Right hindlimb (tissue), 1 donor: ENCODE measurements around the gene CLECL1.
A peak's percentile ranks its signal among the peaks of the same experiment; 100 is the strongest.
"Not testable (repeated sequence)": the region's sequence is repeated elsewhere in the genome, so short reads cannot be mapped to it uniquely, and the experiment has no call there.

Experiments
- DNase-seq: peaks from one replicate; pipeline ENCODE4 v3.0.0-alpha.2; 2018

The CLECL1 gene

DNA sequence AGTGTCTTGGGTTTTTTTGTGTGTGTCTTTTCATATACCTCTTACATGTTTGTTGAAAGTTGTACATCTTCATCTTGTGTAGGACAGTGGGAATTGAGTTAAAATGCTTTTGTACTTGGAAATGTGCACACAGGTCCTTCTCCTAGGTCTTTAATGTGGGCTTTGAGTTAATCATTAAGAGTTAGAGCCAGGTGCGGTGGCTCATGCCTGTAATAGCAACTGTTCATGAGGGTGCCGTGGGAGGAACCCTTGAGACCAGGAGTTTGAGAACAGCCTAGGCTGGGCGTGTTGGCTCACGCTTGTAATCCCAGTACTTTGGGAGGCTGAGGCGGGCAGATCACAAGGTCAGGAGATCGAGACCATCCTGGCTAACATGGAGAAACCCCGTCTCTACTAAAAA is 13.9 kb downstream of the CLECL1 start:
- no peak for DNase-seq

DNA sequence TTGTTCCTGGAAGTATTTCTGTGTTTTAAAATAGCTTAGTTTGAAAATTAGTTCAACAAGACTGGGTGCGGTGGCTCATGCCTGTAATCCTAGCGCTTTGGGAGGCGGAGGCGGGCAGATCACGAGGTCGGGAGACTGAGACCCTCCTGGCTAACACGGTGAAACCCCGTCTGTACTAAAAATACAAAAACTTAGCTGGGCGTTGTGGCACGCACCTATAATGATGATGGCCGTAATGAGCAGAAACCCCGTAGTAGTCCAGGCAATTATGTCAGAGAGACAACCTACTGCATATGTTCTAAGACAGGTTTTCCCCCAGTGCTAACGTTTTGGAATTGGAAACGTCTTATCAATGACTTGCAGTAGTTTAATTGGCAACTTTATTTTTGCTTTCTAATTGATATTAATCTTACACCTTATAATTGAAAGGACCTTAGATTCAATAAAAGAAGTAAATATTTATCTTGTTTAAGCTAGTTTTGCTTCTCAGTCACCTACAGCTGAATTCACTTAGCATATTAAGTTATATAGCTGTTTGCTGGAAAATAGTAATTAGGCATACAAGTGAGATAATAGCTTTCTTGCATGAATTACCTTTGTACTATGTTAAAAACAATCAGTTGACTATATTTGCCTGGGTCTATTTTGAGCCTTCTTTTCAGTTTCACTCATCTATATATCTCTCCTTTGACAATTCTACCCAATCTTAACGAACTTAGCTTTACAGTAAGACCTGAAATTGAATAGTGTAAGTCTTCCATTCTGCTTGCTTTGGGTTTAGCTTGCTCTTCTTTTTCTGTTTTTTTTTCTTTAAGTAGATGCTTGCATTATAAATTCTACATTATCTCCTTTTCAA is 15.6 kb downstream of the CLECL1 start:
- DNase-seq: no peak

DNA sequence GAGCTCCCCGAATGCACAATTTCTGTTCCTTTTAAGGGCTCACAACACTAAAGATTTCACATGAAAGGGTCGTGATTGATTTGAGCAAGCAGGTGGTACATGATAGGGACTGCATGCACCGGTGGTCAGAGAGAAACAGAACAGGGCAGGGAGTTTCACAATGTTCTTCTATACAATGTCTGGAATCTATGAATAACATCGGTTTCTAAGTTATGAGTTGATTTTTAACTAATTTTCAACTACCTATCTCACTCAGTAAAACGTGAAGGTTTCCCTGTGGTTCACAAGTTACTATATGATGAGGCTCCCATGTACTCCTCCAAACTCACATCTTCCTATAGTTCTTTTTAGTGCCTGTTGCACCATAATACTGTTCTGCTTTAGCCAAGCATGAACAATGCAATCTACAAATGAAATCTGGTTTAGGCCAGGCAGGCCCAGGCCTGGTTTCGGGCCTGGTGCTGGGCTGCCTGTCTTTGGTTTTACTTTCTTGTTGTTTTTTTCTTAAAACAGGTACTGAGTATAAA is 19.8 kb downstream of the CLECL1 start:
- not testable (repeated sequence) for DNase-seq

DNA sequence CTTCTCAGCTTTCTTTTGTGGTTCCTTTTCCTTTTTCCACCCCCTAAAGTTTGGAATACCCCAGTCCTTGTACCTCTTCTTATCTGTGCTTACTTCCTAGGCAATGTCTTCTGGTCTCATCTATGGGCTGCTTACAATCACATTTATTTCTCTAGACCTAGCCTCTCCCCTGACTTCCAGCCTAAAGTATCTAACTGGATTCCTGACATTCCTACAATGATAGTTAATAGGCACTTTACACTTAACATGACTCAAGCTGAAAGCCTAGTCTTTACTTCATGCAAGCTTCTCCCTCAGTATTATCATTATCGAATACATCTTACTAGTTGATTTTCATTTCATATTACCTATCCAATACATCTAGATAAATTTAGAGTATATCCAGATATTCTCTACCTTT is 21.2 kb downstream of the CLECL1 start:
- DNase-seq: no peak

DNA sequence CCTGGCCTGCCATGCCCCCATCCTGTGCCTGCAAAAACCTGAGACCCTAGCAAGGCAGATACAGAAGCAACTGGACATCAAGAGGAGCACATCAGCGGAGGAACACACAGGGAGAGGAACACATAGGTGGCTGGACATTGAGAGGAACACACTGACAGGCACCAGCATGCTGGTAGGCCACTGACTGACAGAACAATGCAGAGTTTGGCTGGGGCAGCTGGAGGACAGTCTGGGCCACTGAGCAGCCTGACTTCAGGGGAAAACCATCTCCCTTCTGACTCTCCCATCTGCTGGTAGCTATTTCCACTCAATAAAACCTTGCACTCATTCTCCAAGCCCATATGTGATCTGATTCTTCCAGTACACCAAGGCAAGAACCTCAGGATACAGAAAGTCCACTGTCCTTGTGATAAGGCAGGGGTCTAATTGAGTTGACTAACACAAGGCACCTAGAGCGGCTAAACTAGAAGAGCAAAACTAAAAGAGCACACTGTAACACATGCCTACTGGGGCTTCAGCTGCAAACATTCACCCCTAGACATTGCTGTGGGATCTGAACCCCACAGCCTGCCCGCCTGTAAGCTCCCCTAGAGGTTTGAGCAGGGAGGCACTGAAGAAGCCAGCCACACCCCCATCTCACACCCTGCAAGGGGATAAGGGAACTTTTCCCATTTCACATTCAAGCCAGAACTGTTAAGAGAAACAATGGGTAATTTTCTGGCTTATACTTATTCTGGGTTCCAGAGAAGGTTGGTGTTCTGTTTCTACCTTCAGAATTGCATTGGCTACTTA is 22.1 kb downstream of the CLECL1 start:
- no peak for DNase-seq

DNA sequence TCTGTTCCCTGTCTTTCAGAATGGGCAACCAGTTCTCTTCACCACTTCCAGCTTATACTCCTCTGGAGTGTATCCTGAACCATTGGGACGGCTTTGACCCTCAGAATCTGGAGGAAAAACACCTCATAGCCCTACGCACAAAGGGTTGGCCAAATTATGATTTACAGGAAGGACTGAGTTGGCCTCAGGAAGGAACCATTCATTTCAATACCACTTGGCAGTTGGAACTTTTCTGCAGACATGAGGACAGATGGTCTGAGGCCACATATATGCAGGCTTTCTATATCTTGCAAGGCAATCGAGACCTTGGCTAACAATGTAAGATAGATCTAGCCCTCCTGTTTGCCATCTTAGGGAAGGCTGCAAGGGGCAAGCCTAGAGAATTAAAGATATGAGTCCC is 24.0 kb downstream of the CLECL1 start:
- no peak for DNase-seq

DNA sequence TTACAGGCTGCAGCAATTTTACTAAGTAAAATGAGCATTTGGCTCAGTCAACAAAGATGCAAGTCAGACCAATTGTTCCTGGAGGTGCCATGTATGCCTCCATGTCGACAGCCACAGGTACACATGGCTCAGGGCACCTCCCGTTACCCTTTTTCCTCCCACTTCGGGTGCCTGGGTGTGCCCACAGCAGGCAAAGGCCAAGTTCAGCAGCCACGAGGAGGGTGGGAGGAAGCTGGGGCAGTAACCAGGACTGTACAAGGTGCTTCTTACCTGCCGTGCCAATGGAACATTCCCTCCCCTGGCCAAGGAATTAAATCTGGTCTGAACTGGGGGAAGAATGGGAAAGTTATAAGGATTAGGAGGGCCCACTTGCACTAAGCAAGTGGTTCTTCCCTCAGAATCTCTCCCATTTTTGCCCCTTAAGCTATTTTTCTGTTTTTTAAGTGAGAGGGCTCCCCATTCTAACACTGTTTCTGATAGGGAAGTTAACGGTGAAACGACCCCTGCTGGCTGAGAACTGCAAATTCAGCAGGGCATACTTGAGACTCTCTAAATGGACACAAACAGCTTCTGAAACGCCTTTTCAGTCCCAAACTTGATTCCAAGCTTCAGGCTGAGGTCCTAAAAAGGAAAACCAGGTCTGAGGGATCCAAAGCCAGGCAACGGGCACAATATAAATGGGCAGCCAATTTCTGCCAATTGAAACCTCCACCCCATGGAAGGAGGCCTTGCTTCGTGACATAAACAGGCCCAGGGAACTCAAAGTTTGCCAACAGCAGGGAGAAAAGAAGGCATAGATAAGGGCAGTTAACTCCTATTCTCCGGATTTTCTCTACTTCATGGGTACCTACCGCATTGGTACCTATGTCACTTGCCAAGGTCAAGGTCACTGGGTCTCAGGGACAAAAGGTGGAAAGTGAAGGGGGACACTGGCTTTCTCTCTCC is 24.8 kb downstream of the CLECL1 start:
- peak; percentile 45 for DNase-seq

DNA sequence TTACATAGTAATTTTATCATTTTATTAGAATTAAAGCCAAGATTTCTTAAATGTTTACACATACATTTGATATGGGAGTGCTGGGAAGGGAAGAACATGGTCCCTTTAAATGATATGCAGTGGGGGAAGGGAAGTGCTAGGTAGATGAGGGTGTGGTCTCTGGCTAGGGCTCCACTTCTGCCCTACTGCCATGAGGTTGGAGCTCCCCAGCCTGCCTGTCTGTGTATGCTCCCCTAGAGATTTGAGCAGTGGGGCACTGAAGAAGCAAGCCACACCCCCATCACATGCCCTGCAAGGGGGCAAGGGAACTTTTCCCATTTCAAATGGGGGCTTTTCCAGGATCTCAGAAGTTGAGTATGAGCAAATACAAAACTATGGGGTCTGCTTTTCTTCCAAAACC is 25.5 kb downstream of the CLECL1 start:
- no peak for DNase-seq

DNA sequence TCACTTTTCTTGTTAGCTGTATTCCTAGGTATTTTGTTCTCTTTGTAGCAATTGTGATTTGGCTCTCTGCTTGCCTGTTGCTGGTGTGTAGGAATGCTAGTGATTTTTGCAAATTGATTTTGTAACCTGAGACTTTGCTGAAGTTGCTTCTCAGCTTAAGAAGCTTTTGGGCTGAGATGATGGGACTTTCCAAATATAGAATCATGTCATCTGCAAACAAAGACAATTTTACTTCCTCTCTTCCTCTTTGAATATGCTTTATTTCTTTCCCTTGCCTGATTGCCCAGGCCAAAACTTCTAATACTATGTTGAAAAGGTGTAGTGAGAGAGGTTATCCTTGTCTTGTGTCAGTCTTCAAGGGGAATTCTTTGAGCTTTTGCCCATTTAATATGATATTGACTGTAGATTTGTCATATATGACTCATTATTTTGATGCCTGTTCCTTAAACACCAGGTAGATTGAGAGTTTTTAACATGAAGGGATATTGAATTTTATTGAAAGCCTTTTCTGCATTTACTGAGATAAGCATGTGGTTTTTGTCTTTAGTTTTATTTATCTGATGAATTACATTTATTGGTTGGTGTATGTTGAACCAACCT is 26.7 kb downstream of the CLECL1 start:
- no peak for DNase-seq

DNA sequence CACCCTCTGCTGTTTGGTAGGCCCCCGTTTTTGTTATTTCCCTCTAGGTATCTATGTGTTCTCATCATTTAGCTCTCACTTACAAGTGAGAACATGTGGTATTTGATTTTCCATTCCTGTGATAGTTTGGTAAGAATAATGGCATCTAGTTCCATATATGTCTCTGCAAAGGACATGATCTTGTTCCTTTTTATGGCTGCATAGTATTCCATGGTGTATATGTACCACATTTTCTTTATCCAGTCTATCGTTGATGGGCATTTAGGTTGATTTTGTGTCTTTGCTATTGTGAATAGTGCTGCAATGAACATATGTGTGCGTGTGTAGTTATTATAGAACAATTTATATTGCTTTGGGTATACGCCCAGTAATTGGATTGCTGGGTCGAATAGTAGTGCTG is 28.3 kb downstream of the CLECL1 start:
- DNase-seq: not testable (repeated sequence)

DNA sequence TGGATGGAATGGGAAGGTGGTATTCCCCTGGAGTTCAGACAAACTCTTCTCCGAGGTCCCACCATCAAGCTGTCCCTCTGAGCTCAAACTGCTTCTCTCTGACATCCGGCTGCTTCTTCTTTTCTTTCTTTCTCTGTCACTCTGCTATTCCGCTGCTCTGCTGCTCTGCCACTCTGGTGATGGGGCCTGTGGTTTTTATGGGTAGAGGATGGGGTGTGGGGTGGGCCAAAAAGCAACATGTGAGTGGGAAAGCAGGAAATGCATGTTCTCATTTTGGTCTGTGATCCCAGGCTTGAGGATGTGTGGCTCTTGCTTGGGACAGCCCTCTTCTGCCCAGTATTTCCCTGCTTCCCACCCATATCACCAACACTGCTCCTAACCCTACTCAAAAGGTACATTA is 30.6 kb downstream of the CLECL1 start:
- no peak for DNase-seq

DNA sequence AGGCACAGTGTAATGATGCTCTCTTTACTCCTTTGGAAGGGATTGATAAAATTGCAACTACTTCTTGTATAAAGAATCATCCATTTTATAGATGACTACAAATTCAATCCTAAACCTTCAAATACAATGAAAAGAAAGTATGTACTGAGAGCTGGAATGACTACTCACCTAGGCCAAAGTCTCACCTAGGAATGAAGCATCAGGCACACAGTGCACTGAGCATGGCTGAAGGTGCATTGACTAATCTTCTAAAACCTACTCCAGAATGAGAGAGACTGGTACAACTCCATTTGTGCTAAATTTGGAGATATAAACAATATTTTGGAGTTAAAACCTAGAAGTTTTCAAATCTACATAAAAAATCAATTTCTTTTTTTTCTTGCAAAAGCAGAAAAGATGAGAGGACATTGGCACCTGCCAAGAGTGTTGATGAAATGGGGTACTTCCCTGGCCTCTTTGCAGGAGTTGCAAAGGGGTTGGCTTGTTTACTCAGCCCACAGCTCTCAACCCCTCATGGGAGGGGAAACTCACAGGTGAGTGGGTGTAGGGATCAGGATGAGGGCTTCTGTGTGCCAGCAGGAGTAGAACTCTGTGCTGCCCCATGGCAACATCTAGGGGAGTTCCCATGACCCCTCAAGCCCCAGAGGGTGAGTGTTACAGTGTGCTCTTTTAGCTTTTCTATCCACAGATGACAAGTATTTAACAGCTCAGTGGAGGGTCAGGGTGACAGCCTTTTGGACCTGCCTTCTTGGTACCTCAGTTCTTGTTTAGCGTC is 31.3 kb downstream of the CLECL1 start:
- DNase-seq: no peak

DNA sequence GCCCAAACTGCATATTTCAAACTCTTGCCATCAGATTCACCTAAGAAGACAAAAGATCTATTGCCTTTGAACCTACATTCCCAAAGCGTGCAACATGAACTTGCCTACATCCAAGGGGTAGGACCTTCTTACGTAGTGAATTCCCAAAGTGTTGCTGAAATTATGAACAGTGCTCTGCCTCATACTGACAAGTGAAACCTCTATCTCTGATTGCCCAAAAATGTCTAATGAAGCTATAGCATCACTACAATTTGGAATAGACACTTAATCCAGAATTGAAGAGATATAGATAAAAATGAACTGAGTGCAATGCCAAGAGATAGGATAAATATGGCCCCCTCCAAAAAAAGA is 32.3 kb downstream of the CLECL1 start:
- DNase-seq: no peak

DNA sequence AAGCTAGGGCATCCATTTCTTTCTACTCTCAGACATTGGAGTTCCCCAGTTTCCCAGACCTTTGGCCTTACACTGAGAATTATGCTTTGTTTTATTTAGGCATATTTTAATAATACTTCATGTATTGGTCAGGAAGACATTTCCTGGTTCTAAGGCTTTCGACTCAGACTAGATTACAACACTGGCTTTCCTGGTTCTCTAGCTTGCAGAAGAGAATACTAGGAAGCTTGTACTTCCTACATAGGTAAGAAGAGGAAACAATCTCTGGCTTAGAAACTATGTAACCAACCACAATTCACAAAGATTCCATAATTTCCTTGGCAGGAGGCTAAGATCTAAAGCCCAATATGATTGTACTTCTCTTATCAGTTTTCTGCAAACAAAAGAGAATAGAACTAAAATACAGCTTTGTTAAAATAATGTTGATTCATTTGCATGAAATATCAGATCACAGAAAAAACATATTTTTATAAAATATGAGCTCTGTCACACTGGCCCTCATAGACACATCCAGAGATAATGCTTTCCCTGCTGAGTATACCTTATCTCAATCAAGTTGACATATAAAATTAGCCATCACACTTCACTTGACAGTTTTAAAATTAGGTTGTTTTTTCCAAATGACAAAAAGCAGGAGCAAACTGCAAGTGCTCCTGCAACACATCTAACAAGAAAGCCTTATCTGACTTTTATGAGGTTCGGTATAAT is 32.8 kb downstream of the CLECL1 start:
- DNase-seq: no peak

DNA sequence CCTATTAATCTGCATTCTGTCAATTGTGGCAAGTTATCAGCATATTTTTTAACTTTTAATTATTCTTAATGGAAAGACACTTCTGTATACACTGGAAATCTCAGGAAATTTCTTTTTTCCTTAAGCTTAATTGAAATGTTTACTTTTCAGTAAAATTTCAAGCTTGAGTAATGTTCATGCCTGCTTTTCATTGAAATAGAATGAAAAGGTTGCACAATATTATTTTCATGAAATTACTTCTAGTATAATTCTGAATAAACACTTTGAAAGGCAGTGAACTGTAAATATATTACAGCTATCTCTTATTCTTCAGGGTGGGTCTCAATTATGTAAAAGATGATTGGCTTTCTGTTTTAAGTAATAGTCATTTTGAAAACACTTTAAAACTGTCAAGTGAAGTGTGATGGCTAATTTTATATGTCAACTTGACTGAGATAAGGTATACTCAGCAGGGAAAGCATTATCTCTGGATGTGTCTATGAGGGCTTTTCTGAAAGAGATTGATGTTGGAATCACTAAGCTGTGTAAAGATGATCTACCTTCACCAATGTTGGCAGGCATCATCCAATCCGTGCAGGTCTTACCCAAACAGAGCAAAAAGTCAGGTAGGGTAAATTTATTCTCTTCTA is 33.5 kb downstream of the CLECL1 start:
- no peak for DNase-seq

DNA sequence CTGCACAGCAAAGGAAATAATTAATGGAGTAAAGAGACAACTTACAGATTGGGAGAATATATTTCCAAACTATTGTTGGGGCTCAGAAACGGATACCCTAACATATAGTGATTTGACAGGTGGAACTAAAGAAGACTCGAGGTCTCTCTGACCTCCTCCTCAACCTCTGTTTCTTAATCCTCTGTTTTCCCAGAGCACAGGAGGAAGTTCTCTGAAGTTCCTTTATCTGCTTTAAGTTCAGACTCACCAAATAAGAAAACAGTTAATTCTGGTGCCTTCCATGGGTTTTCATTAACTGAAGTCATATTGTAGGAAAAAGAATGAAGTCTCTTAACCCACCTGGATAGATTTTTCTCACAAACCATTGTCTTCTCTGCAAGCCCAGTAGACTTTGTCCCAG is 34.2 kb downstream of the CLECL1 start:
- DNase-seq: no peak

DNA sequence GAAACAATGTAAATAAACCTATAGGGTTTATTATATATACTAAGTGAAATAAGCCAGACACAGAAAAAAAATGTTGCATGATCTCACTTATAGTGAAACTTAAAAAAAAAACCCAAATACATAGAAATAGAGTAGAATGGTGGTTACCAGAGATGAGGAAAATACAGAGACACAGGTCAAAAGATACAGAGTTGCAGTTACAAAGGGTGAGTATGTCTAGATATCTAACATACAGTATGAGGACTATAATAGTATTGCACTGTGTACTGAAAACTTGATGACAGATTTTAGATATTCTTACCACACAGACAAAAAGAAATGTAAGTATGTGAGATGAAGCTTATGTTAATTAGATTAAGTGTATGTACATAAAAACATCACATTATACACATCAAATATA is 35.3 kb downstream of the CLECL1 start:
- no peak for DNase-seq

DNA sequence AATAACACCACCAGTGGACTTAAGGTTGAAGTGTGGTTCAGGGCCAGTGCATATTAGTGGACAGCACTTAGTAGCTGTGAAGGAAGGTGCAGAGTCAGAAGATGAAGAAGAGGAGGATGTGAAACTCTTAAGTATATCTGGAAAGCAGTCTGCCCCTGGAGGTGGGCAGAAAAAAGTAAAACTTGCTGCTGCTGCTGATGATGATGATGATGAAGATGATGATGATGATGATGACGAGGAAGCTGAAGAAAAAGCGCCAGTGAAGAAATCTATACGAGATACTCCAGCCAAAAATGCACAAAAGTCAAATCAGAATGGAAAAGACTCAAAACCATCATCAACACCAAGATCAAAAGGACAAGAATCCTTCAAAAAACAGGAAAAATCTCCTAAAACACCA is 37.2 kb downstream of the CLECL1 start:
- DNase-seq: not testable (repeated sequence)

DNA sequence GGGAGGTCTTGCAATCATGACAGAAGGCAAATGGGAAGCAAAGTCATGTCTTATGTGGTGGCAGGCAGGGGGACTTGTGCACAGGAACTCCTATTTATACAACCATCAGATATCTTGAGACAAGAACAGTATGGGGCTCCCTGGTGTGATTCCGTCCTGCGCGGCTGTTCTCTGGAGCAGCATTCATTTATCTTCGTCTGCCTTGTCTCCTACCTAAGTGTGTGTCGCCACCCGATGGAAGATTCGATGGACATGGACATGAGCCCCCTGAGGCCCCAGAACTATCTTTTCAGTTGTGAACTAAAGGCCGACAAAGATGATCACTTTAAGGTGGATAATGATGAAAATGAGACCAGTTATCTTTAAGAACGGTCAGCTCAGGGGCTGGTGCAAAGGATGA is 37.7 kb downstream of the CLECL1 start:
- not testable (repeated sequence) for DNase-seq

DNA sequence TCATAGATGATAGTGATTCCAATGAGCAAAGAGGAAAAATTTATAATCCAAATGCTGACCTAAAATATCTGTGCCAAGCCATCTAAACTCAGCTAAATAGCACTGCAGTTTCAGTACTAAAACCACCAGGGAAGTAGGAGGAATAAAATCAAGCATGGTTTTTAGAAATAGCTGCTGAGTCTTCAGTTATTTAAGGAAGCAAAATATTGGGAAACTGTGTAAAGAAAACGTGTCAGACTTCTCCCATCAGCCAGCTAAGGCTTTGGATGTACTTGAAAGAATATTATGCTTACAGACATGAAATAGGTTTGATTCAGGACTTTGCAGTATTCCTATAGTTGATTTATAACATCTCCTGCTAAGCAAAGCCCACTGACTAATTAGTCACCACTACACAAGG is 38.7 kb downstream of the CLECL1 start:
- DNase-seq: no peak

DNA sequence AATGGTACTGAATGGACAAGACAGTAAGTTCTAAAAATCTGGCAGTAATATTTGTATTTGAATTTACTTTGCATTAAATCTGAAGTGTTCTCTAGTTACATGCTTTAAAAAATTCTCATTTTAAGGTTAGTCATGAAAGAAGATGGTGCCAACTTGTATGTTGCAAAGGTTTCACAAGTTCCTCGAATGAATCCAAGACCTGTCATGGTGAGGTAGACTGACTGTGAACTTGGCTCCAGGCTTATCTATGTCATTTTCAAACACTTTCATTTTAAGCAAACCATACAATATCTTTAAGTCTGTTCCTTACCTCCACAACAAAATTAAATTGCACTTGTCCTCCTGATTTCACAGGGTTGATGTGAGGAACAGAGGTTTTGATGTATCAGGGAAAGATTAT is 40.0 kb downstream of the CLECL1 start:
- DNase-seq: no peak
